HEK293T (cell line): ENCODE results near the gene TTC7B.

Source experiments
- ARNT ChIP-seq: fragments of 450-650 bp; IDR thresholded peaks from 2 replicates; pipeline ENCODE4 v1.6.1; 2017; ENCODE audit warnings: mild to moderate bottlenecking
- BHLHE40 ChIP-seq: fragments of 450-650 bp; IDR thresholded peaks from 2 replicates; pipeline ENCODE4 v1.6.1; 2016; ENCODE audit warnings: mild to moderate bottlenecking, moderate library complexity, borderline replicate concordance
- CTBP1 ChIP-seq: fragments of 450-650 bp; IDR thresholded peaks from 2 replicates; pipeline ENCODE4 v1.6.1; 2016; ENCODE audit warnings: borderline replicate concordance
- ELF4 ChIP-seq: fragments of 450-650 bp; IDR thresholded peaks from 2 replicates; pipeline ENCODE4 v1.6.1; 2017; ENCODE audit warnings: antibody characterized with exemption
- FOXA1 ChIP-seq: fragments of 450-650 bp; IDR thresholded peaks from 2 replicates; pipeline ENCODE4 v1.6.1; 2016; ENCODE audit warnings: mild to moderate bottlenecking
- FOXK2 ChIP-seq: fragments of 450-650 bp; IDR thresholded peaks from 2 replicates; pipeline ENCODE4 v1.6.1; 2016; ENCODE audit warnings: mild to moderate bottlenecking
- FOXM1 ChIP-seq: fragments of 450-650 bp; IDR thresholded peaks from 2 replicates; pipeline ENCODE4 v1.6.1; 2017; ENCODE audit warnings: mild to moderate bottlenecking, borderline replicate concordance
- SP1 ChIP-seq: fragments of 450-650 bp; IDR thresholded peaks from 2 replicates; pipeline ENCODE4 v1.6.1; 2017
- TARDBP ChIP-seq: fragments of 450-650 bp; IDR thresholded peaks from 2 replicates; pipeline ENCODE4 v1.6.1; 2016

- no peak for TF ChIP-seq ELF4
- no peak for TF ChIP-seq BHLHE40
- no peak for TF ChIP-seq FOXM1
- TF ChIP-seq SP1, result no peak
- no peak for TF ChIP-seq ARNT
- no peak for TF ChIP-seq FOXK2
- TF ChIP-seq TARDBP, result no peak
- no peak for TF ChIP-seq FOXA1
- TF ChIP-seq CTBP1, result no peak
These were observed 265.0 kb downstream of the TTC7B start for GRCh38 chr14:90551070-90551704.
